ENCODE results near the gene GSTO2. TPM values are rescaled to one million over a fixed set of nuclear protein-coding genes. Genes with fewer than 3 reads are reported as not detected.

Gene GSTO2
- total and polyA plus RNA-seq, 2 of the 13 experiments (the other 11 are each of a cell fraction or from before 2014, with no cell fraction given) = 2.1 to 7.9 TPM

DNA sequence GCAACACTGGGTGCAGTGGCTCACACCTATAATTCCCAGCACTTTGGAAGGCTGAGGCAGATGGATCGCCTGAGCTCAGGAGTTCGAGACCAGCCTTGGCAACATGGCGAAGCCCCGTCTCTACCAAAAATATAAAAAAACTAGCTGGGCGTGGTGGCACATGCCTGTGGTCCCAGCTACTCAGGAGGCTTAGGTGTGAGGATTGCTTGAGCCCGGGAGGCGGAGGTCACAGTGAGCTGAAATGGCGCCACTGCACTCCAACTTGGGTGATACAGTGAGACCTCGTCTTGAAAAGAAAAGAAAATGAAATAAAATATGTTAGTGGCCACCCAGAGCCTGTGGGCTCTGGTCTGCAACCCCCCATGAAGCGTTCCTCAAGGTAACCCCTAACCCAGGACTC is 55.9 kb downstream of the GSTO2 start (continued):
- TF ChIP-seq ZNF251 (CRISPR knock-in tag; IDR thresholded peaks at IDR 0.05) = no peak

DNA sequence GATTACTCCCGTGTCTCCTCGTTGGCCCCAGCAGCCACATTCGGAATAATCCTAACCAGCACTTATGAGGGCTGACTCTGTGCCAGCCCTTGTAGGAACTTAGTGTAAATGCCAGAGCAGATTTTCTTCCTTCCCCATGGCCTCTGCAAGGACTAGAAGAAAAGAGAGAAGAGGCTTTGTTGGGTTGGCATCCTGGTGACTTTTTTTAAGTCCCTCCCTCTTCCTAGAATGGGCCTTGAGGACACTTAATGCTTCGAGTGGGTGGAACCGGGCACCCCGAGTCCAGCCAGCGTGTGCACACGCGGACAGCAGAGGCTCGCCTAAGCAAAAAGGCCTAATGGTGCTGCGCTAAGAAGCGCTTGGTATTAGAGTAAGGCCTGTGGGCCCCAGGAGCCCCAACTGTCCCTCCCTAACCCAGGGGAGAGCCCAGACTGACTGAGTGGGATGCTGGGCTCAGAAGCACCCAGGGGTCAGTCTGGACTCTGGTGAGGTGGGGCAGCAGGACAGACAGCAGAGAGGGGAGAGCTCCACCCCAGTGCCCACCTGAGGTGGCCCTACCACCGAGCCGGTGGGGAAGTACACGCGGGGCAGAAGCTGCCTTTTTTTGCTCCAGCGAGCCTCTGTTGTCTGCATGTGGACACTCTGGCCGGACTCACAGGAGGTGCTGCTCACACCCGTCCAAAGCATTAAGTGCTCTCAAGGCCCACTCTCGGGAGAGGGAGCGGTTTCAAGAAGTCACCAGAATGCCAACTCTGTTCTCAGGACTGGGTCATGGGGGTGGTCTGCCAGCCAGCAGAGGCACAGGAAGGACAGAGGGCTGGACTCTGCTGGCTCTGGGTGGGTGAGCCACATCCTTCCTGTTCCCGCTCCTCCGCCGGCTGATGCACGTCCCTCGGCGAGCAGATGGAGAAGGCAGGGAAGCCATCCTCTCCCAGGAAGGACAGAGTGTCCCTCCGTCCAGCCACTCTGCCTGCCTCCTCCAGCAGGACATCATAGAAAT is 56.8 kb downstream of the GSTO2 start:
- peaks cover 38% of the 10 kb centered on the region for H3K4me1 ChIP-seq (ENCODE audit: insufficient read depth, low read length)
- H3K79me2 ChIP-seq (ENCODE audit: insufficient read depth, low read length) = no peaks in the 10 kb centered on the region
- ChIA-PET CTCF (ENCODE audit: low intra/inter-chr PET ratio, low total read pairs) (no interaction called here), POLR2A (no interaction called here)
- H2AFZ ChIP-seq (ENCODE audit: low read length) = no peak overlapping the region
- H3K9ac ChIP-seq (ENCODE audit: insufficient read depth, low read depth, low read length) = no peak overlapping the region
- H3K27ac ChIP-seq (ENCODE audit: extremely low read length, insufficient read depth, low read length) = no peak overlapping the region
- in situ Hi-C loops (cut with HindIII; ENCODE audit: extremely low pct_ligation_motif_present, low pct_unique_long_range_greater_than_20kb) = no loop called here
- intact Hi-C loops (cut with micrococcal nuclease; ENCODE audit: unreplicated experiment) = no loop called here
- DNase-seq (ENCODE audit: low spot score) = no peak
- no peak for FAIRE-seq
- H3K4me3 ChIP-seq (replicated peaks in 1 of 3; ENCODE audit: insufficient read depth in 1 of 3, low read depth in 2 of 3, low read length in 3 of 3) = no peak overlapping the region
- no peaks in the 10 kb centered on the region for H4K20me1 ChIP-seq (ENCODE audit: insufficient read depth, low read length)
- H3K27me3 ChIP-seq (ENCODE audit: control insufficient read depth in 1 of 2, insufficient read depth in 2 of 2, low read length in 2 of 2) = no peaks in the 10 kb centered on the region
- H3K4me2 ChIP-seq (ENCODE audit: low read depth, low read length) = no peak overlapping the region
- H3K36me3 ChIP-seq (replicated peaks in 1 of 2; ENCODE audit: control insufficient read depth in 1 of 2, insufficient read depth in 2 of 2, low read length in 2 of 2) = no peaks in the 10 kb centered on the region
- ATAC-seq = no peak
- no peaks in the 10 kb centered on the region for H3K9me3 ChIP-seq (ENCODE audit: low read length)
- no TSS peak for BruUV-seq (replicated peaks)
- 97% methylated on average over 21 of the region's 28 CpGs for WGBS (ENCODE audit: low lambda C conversion rate)
- no peak for TF ChIP-seq U2AF2 (IDR thresholded peaks at IDR 0.05; ENCODE audit: low read depth, low read length)
- no peak for TF ChIP-seq PHF21A (CRISPR knock-in tag; IDR thresholded peaks at IDR 0.05)
- TF ChIP-seq, protein P1, sequence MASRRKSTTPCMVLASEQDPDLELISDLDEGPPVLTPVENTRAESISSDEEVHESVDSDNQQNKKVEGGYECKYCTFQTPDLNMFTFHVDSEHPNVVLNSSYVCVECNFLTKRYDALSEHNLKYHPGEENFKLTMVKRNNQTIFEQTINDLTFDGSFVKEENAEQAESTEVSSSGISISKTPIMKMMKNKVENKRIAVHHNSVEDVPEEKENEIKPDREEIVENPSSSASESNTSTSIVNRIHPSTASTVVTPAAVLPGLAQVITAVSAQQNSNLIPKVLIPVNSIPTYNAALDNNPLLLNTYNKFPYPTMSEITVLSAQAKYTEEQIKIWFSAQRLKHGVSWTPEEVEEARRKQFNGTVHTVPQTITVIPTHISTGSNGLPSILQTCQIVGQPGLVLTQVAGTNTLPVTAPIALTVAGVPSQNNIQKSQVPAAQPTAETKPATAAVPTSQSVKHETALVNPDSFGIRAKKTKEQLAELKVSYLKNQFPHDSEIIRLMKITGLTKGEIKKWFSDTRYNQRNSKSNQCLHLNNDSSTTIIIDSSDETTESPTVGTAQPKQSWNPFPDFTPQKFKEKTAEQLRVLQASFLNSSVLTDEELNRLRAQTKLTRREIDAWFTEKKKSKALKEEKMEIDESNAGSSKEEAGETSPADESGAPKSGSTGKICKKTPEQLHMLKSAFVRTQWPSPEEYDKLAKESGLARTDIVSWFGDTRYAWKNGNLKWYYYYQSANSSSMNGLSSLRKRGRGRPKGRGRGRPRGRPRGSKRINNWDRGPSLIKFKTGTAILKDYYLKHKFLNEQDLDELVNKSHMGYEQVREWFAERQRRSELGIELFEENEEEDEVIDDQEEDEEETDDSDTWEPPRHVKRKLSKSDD (CRISPR knock-in tag; IDR thresholded peaks at IDR 0.05; ENCODE audit: low read depth) = no peak
- TF ChIP-seq ATF1 (CRISPR knock-in tag; IDR thresholded peaks at IDR 0.05) = no peak
- no peak for TF ChIP-seq JUNB (CRISPR knock-in tag; IDR thresholded peaks at IDR 0.05; ENCODE audit: borderline replicate concordance)
- TF ChIP-seq, protein P2, sequence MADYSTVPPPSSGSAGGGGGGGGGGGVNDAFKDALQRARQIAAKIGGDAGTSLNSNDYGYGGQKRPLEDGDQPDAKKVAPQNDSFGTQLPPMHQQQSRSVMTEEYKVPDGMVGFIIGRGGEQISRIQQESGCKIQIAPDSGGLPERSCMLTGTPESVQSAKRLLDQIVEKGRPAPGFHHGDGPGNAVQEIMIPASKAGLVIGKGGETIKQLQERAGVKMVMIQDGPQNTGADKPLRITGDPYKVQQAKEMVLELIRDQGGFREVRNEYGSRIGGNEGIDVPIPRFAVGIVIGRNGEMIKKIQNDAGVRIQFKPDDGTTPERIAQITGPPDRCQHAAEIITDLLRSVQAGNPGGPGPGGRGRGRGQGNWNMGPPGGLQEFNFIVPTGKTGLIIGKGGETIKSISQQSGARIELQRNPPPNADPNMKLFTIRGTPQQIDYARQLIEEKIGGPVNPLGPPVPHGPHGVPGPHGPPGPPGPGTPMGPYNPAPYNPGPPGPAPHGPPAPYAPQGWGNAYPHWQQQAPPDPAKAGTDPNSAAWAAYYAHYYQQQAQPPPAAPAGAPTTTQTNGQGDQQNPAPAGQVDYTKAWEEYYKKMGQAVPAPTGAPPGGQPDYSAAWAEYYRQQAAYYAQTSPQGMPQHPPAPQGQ (CRISPR knock-in tag; IDR thresholded peaks at IDR 0.05; ENCODE audit: borderline replicate concordance) = no peak
- TF ChIP-seq KLF12 (CRISPR knock-in tag; IDR thresholded peaks at IDR 0.05; ENCODE audit: borderline replicate concordance) = no peak
- TF ChIP-seq ZNF225 (CRISPR knock-in tag; IDR thresholded peaks at IDR 0.05) = no peak
- TF ChIP-seq EP300 (IDR thresholded peaks at IDR 0.05; ENCODE audit: low read depth in 2 of 2, low read length in 2 of 2) = no peak
- TF ChIP-seq EP300 (CRISPR knock-in tag; IDR thresholded peaks at IDR 0.05; ENCODE audit: borderline replicate concordance) = no peak

Data from HepG2 (cell line).